ENCODE measurements around the gene STX18. TPM values are rescaled to one million over a fixed set of nuclear protein-coding genes. Genes with fewer than 3 reads are reported as not detected.

Gene STX18
- total RNA-seq, 3 donors from 2014 or later (not counting 1 experiment from before 2014, with no cell fraction given) = 23.1 to 32.8 (median 29.0) TPM

GRCh38 chr4:4560136-4560535, 18.3 kb upstream of the STX18 start:
- intact Hi-C loops (cut with micrococcal nuclease) = no loop called here

GRCh38 chr4:4559596-4559995, 17.7 kb upstream of the STX18 start:
- intact Hi-C loops (cut with micrococcal nuclease) = no loop called here
- H3K27ac Mint-ChIP-seq = no peak overlapping the region
- no peak for TF ChIP-seq CTCF (IDR thresholded peaks at IDR 0.05)
- no peaks in the 10 kb centered on the region for H3K36me3 ChIP-seq (ENCODE audit: control insufficient read depth, insufficient read depth, low read length)
- no peak overlapping the region for H3K27ac ChIP-seq (ENCODE audit: low read length)
- no peaks in the 10 kb centered on the region for H3K36me3 Mint-ChIP-seq
- ATAC-seq (no peak), DNase-seq (no peak)
- no peaks in the 10 kb centered on the region for H3K9me3 ChIP-seq (ENCODE audit: control insufficient read depth, insufficient read depth, low read length)
- H3K4me1 ChIP-seq (ENCODE audit: control insufficient read depth, insufficient read depth, low read length) = no peaks in the 10 kb centered on the region
- H3K4me3 ChIP-seq (ENCODE audit: low read length) = no peak overlapping the region
- H3K4me1 Mint-ChIP-seq = no peaks in the 10 kb centered on the region
- H3K27me3 Mint-ChIP-seq (ENCODE audit: low read depth in 2 of 2) = no peaks in the 10 kb centered on the region
- H3K27me3 ChIP-seq (ENCODE audit: control insufficient read depth, insufficient read depth, low read length) = no peaks in the 10 kb centered on the region
- no peak overlapping the region for H3K4me3 Mint-ChIP-seq
- WGBS (ENCODE audit: insufficient coverage) = 72% methylated on average over 5 of the region's 6 CpGs
- no peaks in the 10 kb centered on the region for H3K9me3 Mint-ChIP-seq

More at GRCh38 chr4:4560136-4560535, 18.3 kb upstream of the STX18 start:
- no peak overlapping the region for H3K27ac ChIP-seq (ENCODE audit: low read length)
- no peak for TF ChIP-seq CTCF (IDR thresholded peaks at IDR 0.05)
- H3K9me3 ChIP-seq (ENCODE audit: control insufficient read depth, insufficient read depth, low read length) = no peaks in the 10 kb centered on the region
- H3K4me3 ChIP-seq (ENCODE audit: low read length) = no peak overlapping the region
- 100% methylated on average over 1 of the region's 3 CpGs for WGBS (ENCODE audit: insufficient coverage)
- H3K36me3 ChIP-seq (ENCODE audit: control insufficient read depth, insufficient read depth, low read length) = no peaks in the 10 kb centered on the region
- no peaks in the 10 kb centered on the region for H3K27me3 Mint-ChIP-seq (ENCODE audit: low read depth in 2 of 2)
- H3K9me3 Mint-ChIP-seq = no peaks in the 10 kb centered on the region
- ATAC-seq = no peak
- no peaks in the 10 kb centered on the region for H3K4me1 Mint-ChIP-seq
- no peaks in the 10 kb centered on the region for H3K4me1 ChIP-seq (ENCODE audit: control insufficient read depth, insufficient read depth, low read length)
- H3K4me3 Mint-ChIP-seq = no peak overlapping the region
- no peak overlapping the region for H3K27ac Mint-ChIP-seq
- no peaks in the 10 kb centered on the region for H3K27me3 ChIP-seq (ENCODE audit: control insufficient read depth, insufficient read depth, low read length)
- no peaks in the 10 kb centered on the region for H3K36me3 Mint-ChIP-seq
- no peak for DNase-seq

GRCh38 chr4:4558881-4559280, 17.0 kb upstream of the STX18 start:
- Mint-ChIP-seq H3K9me3 (no peaks in the 10 kb centered on the region), H3K4me3 (no peak overlapping the region), H3K27ac (no peak overlapping the region), H3K27me3 (ENCODE audit: low read depth in 2 of 2) (no peaks in the 10 kb centered on the region), H3K36me3 (no peaks in the 10 kb centered on the region), H3K4me1 (no peaks in the 10 kb centered on the region)
- intact Hi-C loops (cut with micrococcal nuclease) = no loop called here
- Histone ChIP-seq H3K4me1 (ENCODE audit: control insufficient read depth, insufficient read depth, low read length) (no peaks in the 10 kb centered on the region), H3K4me3 (ENCODE audit: low read length) (no peak overlapping the region), H3K27ac (ENCODE audit: low read length) (no peak overlapping the region), H3K27me3 (ENCODE audit: control insufficient read depth, insufficient read depth, low read length) (no peaks in the 10 kb centered on the region), H3K36me3 (ENCODE audit: control insufficient read depth, insufficient read depth, low read length) (no peaks in the 10 kb centered on the region), H3K9me3 (ENCODE audit: control insufficient read depth, insufficient read depth, low read length) (no peaks in the 10 kb centered on the region)
- no peak for TF ChIP-seq CTCF (IDR thresholded peaks at IDR 0.05)
- WGBS (ENCODE audit: insufficient coverage) = 72% methylated on average over 4 of the region's 4 CpGs
- no peak for ATAC-seq
- no peak for DNase-seq

- intact Hi-C loops (cut with micrococcal nuclease) = no loop called here
- peaks cover 1% of the 10 kb centered on the region for H3K36me3 ChIP-seq (ENCODE audit: control insufficient read depth, insufficient read depth, low read length)
- WGBS (ENCODE audit: insufficient coverage) = 96% methylated on average over 4 of the region's 4 CpGs
- no peaks in the 10 kb centered on the region for H3K4me1 ChIP-seq (ENCODE audit: control insufficient read depth, insufficient read depth, low read length)
- Mint-ChIP-seq H3K4me1 (no peaks in the 10 kb centered on the region), H3K27ac (no peak overlapping the region), H3K27me3 (ENCODE audit: low read depth in 2 of 2) (no peaks in the 10 kb centered on the region), H3K9me3 (no peaks in the 10 kb centered on the region), H3K36me3 (no peaks in the 10 kb centered on the region), H3K4me3 (no peak overlapping the region)
- no peak overlapping the region for H3K27ac ChIP-seq (ENCODE audit: low read length)
- no peaks in the 10 kb centered on the region for H3K27me3 ChIP-seq (ENCODE audit: control insufficient read depth, insufficient read depth, low read length)
- no peak for TF ChIP-seq CTCF (IDR thresholded peaks at IDR 0.05)
- DNase-seq (no peak), ATAC-seq (no peak)
- H3K9me3 ChIP-seq (ENCODE audit: control insufficient read depth, insufficient read depth, low read length) = no peaks in the 10 kb centered on the region
- H3K4me3 ChIP-seq (ENCODE audit: low read length) = no peak overlapping the region
These were observed 14.1 kb upstream of the STX18 start for GRCh38 chr4:4555916-4556315.
